Measurements from ENCODE around the gene RAD18. TPM values are rescaled to one million over a fixed set of nuclear protein-coding genes. Genes with fewer than 3 reads are reported as not detected.

RAD18 gene
- total and polyA plus RNA-seq, 2 experiments from 2014 or later: 6.0 to 6.5 TPM

GRCh38 chr3:8959668-8960067 is 3.6 kb downstream of the RAD18 start:
- no peak for DNase-seq (ENCODE audit: low spot score)
- no peak overlapping the region for H3K4me2 ChIP-seq
- H3K36me3 ChIP-seq (replicated peaks; ENCODE audit: insufficient read depth, low read depth): no peaks in the 10 kb centered on the region
- TF ChIP-seq EZH2 (IDR thresholded peaks at IDR 0.05; ENCODE audit: borderline replicate concordance): no peak
- no peak for TF ChIP-seq CTCF (IDR thresholded peaks at IDR 0.05; ENCODE audit: poor library complexity)
- TF ChIP-seq EZH2phosphoT487 (IDR thresholded peaks at IDR 0.05; ENCODE audit: low read depth, severe bottlenecking, unreplicated experiment): no peak
- H3K27ac ChIP-seq: no peak overlapping the region
- no peaks in the 10 kb centered on the region for H3K9me3 ChIP-seq (ENCODE audit: low read depth)
- H3K4me1 ChIP-seq (ENCODE audit: insufficient read depth): peaks cover 16% of the 10 kb centered on the region
- H3K27me3 ChIP-seq: no peaks in the 10 kb centered on the region
- H3K4me3 ChIP-seq: no peak overlapping the region
- no peaks in the 10 kb centered on the region for H3K9me2 ChIP-seq (replicated peaks; ENCODE audit: insufficient read depth)
- peaks cover 37% of the 10 kb centered on the region for H3K79me2 ChIP-seq
- H2AFZ ChIP-seq: no peak overlapping the region
- WGBS (ENCODE audit: low lambda C conversion rate, missing lambda C conversion rate): 96% methylated on average over 8 of the region's 8 CpGs
- no peaks in the 10 kb centered on the region for H4K20me1 ChIP-seq (ENCODE audit: insufficient read depth, poor library complexity, severe bottlenecking)

- H3K4me3 ChIP-seq: no peak overlapping the region
- H3K4me1 ChIP-seq (ENCODE audit: insufficient read depth): peaks cover 4% of the 10 kb centered on the region
- no peak for DNase-seq (ENCODE audit: low spot score)
- H3K27ac ChIP-seq: peak overlapping the region; percentile 53
- H3K9me3 ChIP-seq (ENCODE audit: low read depth): no peaks in the 10 kb centered on the region
- H3K27me3 ChIP-seq: no peaks in the 10 kb centered on the region
- no peaks in the 10 kb centered on the region for H4K20me1 ChIP-seq (ENCODE audit: insufficient read depth, poor library complexity, severe bottlenecking)
- no peak overlapping the region for H2AFZ ChIP-seq
- no peaks in the 10 kb centered on the region for H3K36me3 ChIP-seq (replicated peaks; ENCODE audit: insufficient read depth, low read depth)
- WGBS (ENCODE audit: low lambda C conversion rate, missing lambda C conversion rate): 62% methylated on average over 4 of the region's 4 CpGs
- H3K79me2 ChIP-seq: peaks cover 27% of the 10 kb centered on the region
- TF ChIP-seq EZH2 (IDR thresholded peaks at IDR 0.05; ENCODE audit: borderline replicate concordance) (no peak), CTCF (IDR thresholded peaks at IDR 0.05; ENCODE audit: poor library complexity) (no peak), EZH2phosphoT487 (IDR thresholded peaks at IDR 0.05; ENCODE audit: low read depth, severe bottlenecking, unreplicated experiment) (no peak)
- H3K9me2 ChIP-seq (replicated peaks; ENCODE audit: insufficient read depth): no peaks in the 10 kb centered on the region
- H3K4me2 ChIP-seq: peak overlapping the region; percentile 44
These were observed 8.1 kb downstream of the RAD18 start for GRCh38 chr3:8954938-8955763.

- no peak overlapping the region for H3K4me2 ChIP-seq
- H3K9me2 ChIP-seq (replicated peaks; ENCODE audit: insufficient read depth): no peaks in the 10 kb centered on the region
- no peak for DNase-seq (ENCODE audit: low spot score)
- H3K36me3 ChIP-seq (replicated peaks; ENCODE audit: insufficient read depth, low read depth): no peaks in the 10 kb centered on the region
- H3K4me3 ChIP-seq: no peak overlapping the region
- no peaks in the 10 kb centered on the region for H3K9me3 ChIP-seq (ENCODE audit: low read depth)
- TF ChIP-seq EZH2 (IDR thresholded peaks at IDR 0.05; ENCODE audit: borderline replicate concordance) (no peak), EZH2phosphoT487 (IDR thresholded peaks at IDR 0.05; ENCODE audit: low read depth, severe bottlenecking, unreplicated experiment) (no peak), CTCF (IDR thresholded peaks at IDR 0.05; ENCODE audit: poor library complexity) (no peak)
- H3K27ac ChIP-seq: no peak overlapping the region
- H3K4me1 ChIP-seq (ENCODE audit: insufficient read depth): peaks cover 4% of the 10 kb centered on the region
- no peaks in the 10 kb centered on the region for H3K27me3 ChIP-seq
- H3K79me2 ChIP-seq: peaks cover 16% of the 10 kb centered on the region
- no peaks in the 10 kb centered on the region for H4K20me1 ChIP-seq (ENCODE audit: insufficient read depth, poor library complexity, severe bottlenecking)
- H2AFZ ChIP-seq: no peak overlapping the region
These were observed 10.0 kb downstream of the RAD18 start for GRCh38 chr3:8953313-8953712.

All from hepatocyte (in vitro differentiated cells).